KMS-11 (cell line): ENCODE results near the gene TMEM131L.

ENCODE experiments used
- H2AFZ ChIP-seq: fragments of 200-600 bp; sonication (generic); 2 replicates; pipeline ENCODE4 v1.6.1; 2016; ENCODE audit warnings: antibody characterized with exemption, mixed run types, low read depth
- H3K27ac ChIP-seq: fragments of 200-600 bp; sonication (generic); 2 replicates; pipeline ENCODE4 v1.6.1; 2016; ENCODE audit warnings: mild to moderate bottlenecking, mixed run types
- H3K27me3 ChIP-seq: fragments of 200-600 bp; sonication (generic); 2 replicates; pipeline ENCODE4 v1.6.1; 2017; ENCODE audit warnings: mild to moderate bottlenecking, low read depth, mixed run types, moderate library complexity; ENCODE audit not compliant: insufficient read depth
- H3K36me3 ChIP-seq: fragments of 200-600 bp; sonication (generic); 2 replicates; pipeline ENCODE4 v1.6.1; 2017; ENCODE audit warnings: mild to moderate bottlenecking, mixed run types; ENCODE audit not compliant: insufficient read depth
- H3K4me1 ChIP-seq: fragments of 200-600 bp; sonication (generic); 2 replicates; pipeline ENCODE4 v1.6.1; 2016; ENCODE audit warnings: mild to moderate bottlenecking, low read depth, mixed run types; ENCODE audit not compliant: poor library complexity, severe bottlenecking
- H3K4me2 ChIP-seq: fragments of 200-600 bp; sonication (generic); 2 replicates; pipeline ENCODE4 v1.7.0; 2016; ENCODE audit warnings: mild to moderate bottlenecking, mixed run types
- H3K4me3 ChIP-seq: fragments of 200-600 bp; sonication (generic); IDR thresholded peaks from 2 replicates; pipeline ENCODE4 v1.6.1; 2017; ENCODE audit warnings: low read depth, low read length, mixed read lengths; ENCODE audit not compliant: insufficient read depth
- H3K79me2 ChIP-seq: fragments of 200-600 bp; sonication (generic); 2 replicates; pipeline ENCODE4 v1.6.1; 2016; ENCODE audit warnings: low read depth, mixed run types; ENCODE audit not compliant: insufficient read depth
- H3K9ac ChIP-seq: fragments of 200-600 bp; sonication (generic); 2 replicates; pipeline ENCODE4 v1.6.1; 2016; ENCODE audit warnings: mild to moderate bottlenecking, mixed run types
- H4K20me1 ChIP-seq: fragments of 200-600 bp; sonication (generic); 2 replicates; pipeline ENCODE4 v1.6.1; 2016; ENCODE audit warnings: mild to moderate bottlenecking, mixed run types; ENCODE audit not compliant: insufficient read depth
- TF ChIP-seq, protein P1 (sequence below): fragments of 200-600 bp; sonication (generic); conservative IDR thresholded peaks from 2 replicates; pipeline ENCODE4 v1.6.1; 2017; ENCODE audit warnings: low read depth, mild to moderate bottlenecking, antibody characterized with exemption, low read length, moderate library complexity, mixed read lengths

TMEM131L gene

DNA sequence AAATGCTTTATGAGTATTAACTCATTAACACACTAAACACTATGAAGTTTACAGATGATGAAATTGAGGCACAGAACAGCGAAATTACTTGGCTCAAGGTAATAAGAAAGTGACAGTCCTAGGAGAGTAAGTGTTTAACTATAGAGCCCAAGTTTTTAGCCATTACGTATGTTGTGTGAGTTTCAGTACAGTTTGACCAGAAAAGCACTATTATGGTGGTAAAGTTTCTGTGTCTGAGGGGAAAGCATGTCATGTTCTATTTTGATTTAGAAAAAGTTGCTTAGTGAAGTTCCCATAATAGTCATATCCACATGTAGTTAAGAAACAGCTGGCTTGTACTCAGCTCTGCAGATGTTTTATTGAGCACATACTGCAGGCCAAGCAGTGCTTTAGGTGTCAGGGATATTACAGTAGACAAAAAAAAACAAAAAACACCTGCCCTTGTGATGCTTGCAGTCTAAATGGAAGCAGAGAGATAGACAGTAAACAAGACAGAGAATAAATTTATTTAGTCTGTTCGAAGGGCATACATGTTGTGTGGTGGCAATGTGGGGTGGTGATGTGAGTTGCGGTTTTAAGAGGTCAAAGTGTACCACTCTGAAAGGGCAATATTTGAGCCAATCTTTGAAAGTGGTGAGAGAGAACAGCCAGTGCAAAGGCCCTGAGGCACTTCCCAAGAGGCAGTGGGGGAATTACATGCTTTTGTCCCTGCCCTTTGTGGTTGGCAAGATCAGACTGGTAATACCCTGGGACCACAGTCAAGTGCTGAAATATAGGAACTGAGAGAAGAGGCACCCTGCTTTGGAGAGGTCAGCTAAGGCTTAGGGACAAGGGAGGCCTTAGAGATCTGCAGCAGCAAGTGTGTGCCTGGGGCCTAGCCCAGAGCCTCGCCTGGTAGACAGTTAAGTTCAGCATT lies 6.2 kb downstream of the TMEM131L start:
- H3K4me1 ChIP-seq: peaks cover 34% of the 10 kb centered on the region
- no peaks in the 10 kb centered on the region for H3K36me3 ChIP-seq
- no peak overlapping the region for H3K4me2 ChIP-seq
- no peak overlapping the region for H2AFZ ChIP-seq
- no peak overlapping the region for H3K4me3 ChIP-seq
- H4K20me1 ChIP-seq: no peaks in the 10 kb centered on the region
- no peak overlapping the region for H3K9ac ChIP-seq
- H3K27me3 ChIP-seq: no peaks in the 10 kb centered on the region
- H3K79me2 ChIP-seq: no peaks in the 10 kb centered on the region
- TF ChIP-seq, protein P1, sequence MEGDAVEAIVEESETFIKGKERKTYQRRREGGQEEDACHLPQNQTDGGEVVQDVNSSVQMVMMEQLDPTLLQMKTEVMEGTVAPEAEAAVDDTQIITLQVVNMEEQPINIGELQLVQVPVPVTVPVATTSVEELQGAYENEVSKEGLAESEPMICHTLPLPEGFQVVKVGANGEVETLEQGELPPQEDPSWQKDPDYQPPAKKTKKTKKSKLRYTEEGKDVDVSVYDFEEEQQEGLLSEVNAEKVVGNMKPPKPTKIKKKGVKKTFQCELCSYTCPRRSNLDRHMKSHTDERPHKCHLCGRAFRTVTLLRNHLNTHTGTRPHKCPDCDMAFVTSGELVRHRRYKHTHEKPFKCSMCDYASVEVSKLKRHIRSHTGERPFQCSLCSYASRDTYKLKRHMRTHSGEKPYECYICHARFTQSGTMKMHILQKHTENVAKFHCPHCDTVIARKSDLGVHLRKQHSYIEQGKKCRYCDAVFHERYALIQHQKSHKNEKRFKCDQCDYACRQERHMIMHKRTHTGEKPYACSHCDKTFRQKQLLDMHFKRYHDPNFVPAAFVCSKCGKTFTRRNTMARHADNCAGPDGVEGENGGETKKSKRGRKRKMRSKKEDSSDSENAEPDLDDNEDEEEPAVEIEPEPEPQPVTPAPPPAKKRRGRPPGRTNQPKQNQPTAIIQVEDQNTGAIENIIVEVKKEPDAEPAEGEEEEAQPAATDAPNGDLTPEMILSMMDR: no peak
- no peak overlapping the region for H3K27ac ChIP-seq

DNA sequence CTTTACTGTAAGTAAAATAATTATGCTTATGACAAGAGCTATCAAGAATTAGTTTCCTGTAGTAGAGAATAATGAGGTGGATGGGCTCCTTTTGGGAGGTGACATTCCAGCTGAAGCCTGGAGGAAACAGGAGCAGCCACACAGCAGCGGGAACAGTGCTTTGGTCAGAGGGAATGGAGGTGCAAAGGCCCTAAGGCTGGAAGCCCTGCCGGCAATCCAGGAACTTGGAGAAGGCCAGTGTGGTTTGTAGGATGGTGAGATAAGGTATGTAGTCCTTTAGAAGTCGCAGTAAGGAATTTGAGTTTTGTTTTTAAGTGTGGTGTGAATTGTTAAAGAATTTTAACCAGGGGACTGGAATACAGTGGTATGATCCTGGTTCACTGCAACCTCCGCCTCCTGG lies 8.1 kb downstream of the TMEM131L start:
- H3K27ac ChIP-seq: no peak overlapping the region
- H3K4me3 ChIP-seq: no peak overlapping the region
- H3K9ac ChIP-seq: no peak overlapping the region
- no peak overlapping the region for H2AFZ ChIP-seq
- no peaks in the 10 kb centered on the region for H3K36me3 ChIP-seq
- H3K27me3 ChIP-seq: no peaks in the 10 kb centered on the region
- no peak overlapping the region for H3K4me2 ChIP-seq
- H4K20me1 ChIP-seq: no peaks in the 10 kb centered on the region
- TF ChIP-seq, protein P1: no peak
- peaks cover 15% of the 10 kb centered on the region for H3K4me1 ChIP-seq
- no peaks in the 10 kb centered on the region for H3K79me2 ChIP-seq

DNA sequence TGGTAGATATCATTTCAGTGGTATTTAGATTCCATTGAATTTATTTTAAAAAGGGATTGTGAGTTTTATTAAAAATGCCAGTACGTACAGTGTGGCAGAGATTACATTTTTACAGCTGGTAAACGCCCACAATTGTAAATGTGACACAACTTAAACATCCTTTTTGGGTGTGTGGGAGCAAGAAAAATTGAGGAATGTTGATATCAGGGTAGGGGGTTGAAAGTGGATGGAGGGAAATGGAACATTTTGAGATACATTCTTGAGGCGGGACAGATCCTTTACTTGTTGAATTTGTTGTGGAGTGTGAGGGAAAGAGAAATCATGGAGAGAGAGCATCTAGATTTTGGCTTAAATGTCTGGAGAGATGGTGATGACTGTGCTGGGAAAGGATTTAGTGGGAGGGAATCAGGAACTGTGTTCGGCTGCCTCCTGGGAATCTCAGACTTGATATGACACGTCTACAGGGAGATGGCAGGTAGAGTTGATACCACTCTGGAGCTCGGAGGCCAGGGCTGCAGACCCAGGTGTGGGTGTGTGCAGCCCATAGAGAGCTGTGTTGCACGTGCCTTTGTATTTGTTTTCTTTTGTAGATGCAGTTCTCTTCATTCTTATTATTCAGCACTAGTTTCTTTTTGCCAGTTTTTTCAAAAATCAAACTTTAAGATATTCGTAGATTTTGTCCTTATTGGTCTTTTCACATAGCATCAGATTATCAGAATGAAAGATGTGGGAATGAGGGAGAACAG lies 10.8 kb downstream of the TMEM131L start:
- Histone ChIP-seq H3K4me1 (peaks cover 6% of the 10 kb centered on the region), H3K79me2 (no peaks in the 10 kb centered on the region), H3K27me3 (no peaks in the 10 kb centered on the region), H3K27ac (no peak overlapping the region), H3K36me3 (no peaks in the 10 kb centered on the region), H4K20me1 (no peaks in the 10 kb centered on the region), H3K4me3 (no peak overlapping the region), H3K9ac (no peak overlapping the region), H3K4me2 (no peak overlapping the region), H2AFZ (no peak overlapping the region)
- TF ChIP-seq, protein P1: no peak

DNA sequence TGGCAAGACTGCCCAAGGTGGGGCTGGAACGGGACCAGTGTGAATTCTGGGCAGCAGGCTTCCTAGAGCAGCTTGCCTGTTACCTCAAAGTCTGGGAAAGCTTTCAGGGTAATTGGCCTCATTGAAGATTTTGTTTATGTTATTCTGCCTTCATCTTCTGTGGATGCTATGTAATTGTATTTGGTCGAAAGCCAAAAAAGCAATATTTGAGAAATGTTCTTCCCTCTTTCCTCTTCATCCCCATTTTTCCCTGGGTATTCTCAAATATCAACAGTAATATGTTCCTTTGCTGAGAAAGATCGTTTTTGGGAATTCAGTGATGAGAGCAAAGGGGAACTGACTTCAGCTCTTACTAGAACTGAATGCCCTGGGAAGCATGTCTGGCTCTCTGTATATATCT lies 12.9 kb downstream of the TMEM131L start:
- no peak overlapping the region for H3K4me3 ChIP-seq
- H3K79me2 ChIP-seq: no peaks in the 10 kb centered on the region
- no peak overlapping the region for H3K27ac ChIP-seq
- no peaks in the 10 kb centered on the region for H4K20me1 ChIP-seq
- no peak overlapping the region for H3K9ac ChIP-seq
- no peaks in the 10 kb centered on the region for H3K4me1 ChIP-seq
- H3K36me3 ChIP-seq: no peaks in the 10 kb centered on the region
- TF ChIP-seq, protein P1: no peak
- H3K4me2 ChIP-seq: no peak overlapping the region
- H2AFZ ChIP-seq: no peak overlapping the region
- H3K27me3 ChIP-seq: no peaks in the 10 kb centered on the region
